GM18861 (cell line): ENCODE measurements around the gene SMAD3.

ENCODE experiments used
- ATAC-seq: cut with Tn5 transposase; IDR thresholded peaks from one replicate; pipeline ENCODE4 v1.9.1; 2021; ENCODE audit not compliant: unreplicated experiment

The SMAD3 gene

GRCh38 chr15:67035886-67036285, 29.5 kb upstream of the SMAD3 start:
- ATAC-seq, result no peak

- no peak for ATAC-seq
These were observed 28.4 kb upstream of the SMAD3 start for GRCh38 chr15:67036775-67037555.

- ATAC-seq, result no peak
These were observed 27.7 kb upstream of the SMAD3 start for GRCh38 chr15:67037694-67038093.

- no peak for ATAC-seq
These were observed 26.7 kb upstream of the SMAD3 start for GRCh38 chr15:67038736-67039135.

- ATAC-seq, result no peak
These were observed 25.9 kb upstream of the SMAD3 start for GRCh38 chr15:67039384-67040075.

- ATAC-seq, result no peak
These were observed 25.1 kb upstream of the SMAD3 start for GRCh38 chr15:67040277-67040676.

GRCh38 chr15:67042551-67043142, 22.8 kb upstream of the SMAD3 start:
- ATAC-seq, result no peak

GRCh38 chr15:67043939-67044771, 21.2 kb upstream of the SMAD3 start:
- ATAC-seq, result no peak

- no peak for ATAC-seq
These were observed 18.2 kb upstream of the SMAD3 start for GRCh38 chr15:67047149-67047661.

- ATAC-seq, result no peak
These were observed 16.8 kb upstream of the SMAD3 start for GRCh38 chr15:67048281-67049279.

GRCh38 chr15:67049351-67050044, 15.9 kb upstream of the SMAD3 start:
- no peak for ATAC-seq

GRCh38 chr15:67050062-67050461, 15.3 kb upstream of the SMAD3 start:
- ATAC-seq, result no peak

- ATAC-seq, result no peak
These were observed 14.8 kb upstream of the SMAD3 start for GRCh38 chr15:67050522-67051087.

GRCh38 chr15:67051088-67052045, 14.0 kb upstream of the SMAD3 start:
- ATAC-seq, result no peak

- ATAC-seq, result no peak
These were observed 10.7 kb upstream of the SMAD3 start for GRCh38 chr15:67054676-67055075.

GRCh38 chr15:67059127-67059553, 6.3 kb upstream of the SMAD3 start:
- no peak for ATAC-seq

- ATAC-seq, result no peak
These were observed 3.5 kb upstream of the SMAD3 start for GRCh38 chr15:67061811-67062368.
